H1 (cell line): ENCODE results near the gene XYLB.

Experiments used
- CREB1 ChIP-seq: IDR thresholded peaks from 2 replicates; pipeline ENCODE4 v1.6.1; 2012; ENCODE audit warnings: inconsistent platforms
- EZH2 ChIP-seq: fragments of 200-600 bp; sonication (generic); IDR thresholded peaks from 2 replicates; pipeline ENCODE4 v1.7.1; 2012; ENCODE audit warnings: low read depth, mild to moderate bottlenecking, moderate library complexity, low read length, inconsistent platforms; ENCODE audit not compliant: severe bottlenecking
- JUN ChIP-seq: IDR thresholded peaks from 2 replicates; pipeline ENCODE4 v1.6.1; 2011; ENCODE audit warnings: low read depth, mild to moderate bottlenecking, improper control_type of control experiment, low read length
- JUND ChIP-seq: IDR thresholded peaks from 2 replicates; pipeline ENCODE4 v1.6.1; 2011; ENCODE audit warnings: mild to moderate bottlenecking, improper control_type of control experiment, low read length
- RXRA ChIP-seq: IDR thresholded peaks from 2 replicates; pipeline ENCODE4 v1.6.1; 2011; ENCODE audit warnings: low read depth, mild to moderate bottlenecking, low read length, moderate library complexity; ENCODE audit not compliant: insufficient read depth
- SP2 ChIP-seq: IDR thresholded peaks from 2 replicates; pipeline ENCODE4 v1.6.1; 2012; ENCODE audit warnings: mild to moderate bottlenecking, low read length, inconsistent platforms
- TAF1 ChIP-seq: IDR thresholded peaks from 2 replicates; pipeline ENCODE4 v1.6.1; 2011; ENCODE audit warnings: mild to moderate bottlenecking, low read depth, low read length
- TCF12 ChIP-seq: IDR thresholded peaks from 2 replicates; pipeline ENCODE4 v1.6.1; 2011; ENCODE audit warnings: low read depth, mild to moderate bottlenecking, low read length
- TEAD4 ChIP-seq: IDR thresholded peaks from 2 replicates; pipeline ENCODE4 v1.6.1; 2012; ENCODE audit warnings: low read depth, low read length, inconsistent platforms, mixed read lengths
- YY1 ChIP-seq: IDR thresholded peaks from 2 replicates; pipeline ENCODE4 v1.6.1; 2011; ENCODE audit warnings: low read depth, mild to moderate bottlenecking, low read length
- ZNF274 ChIP-seq: IDR thresholded peaks from 2 replicates; pipeline ENCODE4 v1.7.0; 2012; ENCODE audit warnings: low read length, borderline replicate concordance; ENCODE audit errors: extremely low read depth
- TF ChIP-seq, protein P1 (sequence below), 3 experiments: IDR thresholded peaks; 1 replicate in 2 of 3; 2 replicates in 1 of 3; pipeline versions ENCODE4 v1.5.1 to v1.6.1; 2011; ENCODE audit warnings: low read length in 3 of 3, mild to moderate bottlenecking in 3 of 3, inconsistent platforms in 2 of 3, low read depth in 1 of 3, moderate library complexity in 1 of 3; ENCODE audit not compliant: insufficient read depth in 1 of 3; ENCODE audit errors: control extremely low read depth in 1 of 3
- TF ChIP-seq, protein P2 (sequence below): IDR thresholded peaks from 2 replicates; pipeline ENCODE4 v1.6.1; 2012; ENCODE audit warnings: inconsistent platforms
- TF ChIP-seq, protein P3 (sequence below): IDR thresholded peaks from 2 replicates; pipeline ENCODE4 v1.6.1; 2012; ENCODE audit warnings: inconsistent platforms

DNA sequence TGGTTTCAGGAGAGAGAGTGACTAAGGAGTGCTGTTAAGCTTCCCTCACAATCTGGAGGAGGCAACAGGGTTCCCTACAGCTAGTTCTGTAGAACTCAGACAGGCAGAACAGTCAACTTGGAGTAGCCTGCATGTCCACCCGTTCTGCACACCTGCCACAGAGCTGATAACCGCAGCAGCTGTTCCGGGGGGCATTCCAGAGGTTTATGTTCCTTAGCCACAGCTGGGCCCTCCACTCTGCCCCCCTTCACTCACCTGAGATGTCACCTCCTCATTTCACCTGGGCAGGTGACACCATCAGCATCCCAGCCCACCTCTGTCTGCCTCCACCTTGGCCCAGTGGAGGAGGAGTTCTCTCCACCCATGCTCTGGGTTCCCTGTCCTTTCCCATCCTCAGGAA, 22.6 kb downstream of the XYLB start:
- TF ChIP-seq, protein P1, sequence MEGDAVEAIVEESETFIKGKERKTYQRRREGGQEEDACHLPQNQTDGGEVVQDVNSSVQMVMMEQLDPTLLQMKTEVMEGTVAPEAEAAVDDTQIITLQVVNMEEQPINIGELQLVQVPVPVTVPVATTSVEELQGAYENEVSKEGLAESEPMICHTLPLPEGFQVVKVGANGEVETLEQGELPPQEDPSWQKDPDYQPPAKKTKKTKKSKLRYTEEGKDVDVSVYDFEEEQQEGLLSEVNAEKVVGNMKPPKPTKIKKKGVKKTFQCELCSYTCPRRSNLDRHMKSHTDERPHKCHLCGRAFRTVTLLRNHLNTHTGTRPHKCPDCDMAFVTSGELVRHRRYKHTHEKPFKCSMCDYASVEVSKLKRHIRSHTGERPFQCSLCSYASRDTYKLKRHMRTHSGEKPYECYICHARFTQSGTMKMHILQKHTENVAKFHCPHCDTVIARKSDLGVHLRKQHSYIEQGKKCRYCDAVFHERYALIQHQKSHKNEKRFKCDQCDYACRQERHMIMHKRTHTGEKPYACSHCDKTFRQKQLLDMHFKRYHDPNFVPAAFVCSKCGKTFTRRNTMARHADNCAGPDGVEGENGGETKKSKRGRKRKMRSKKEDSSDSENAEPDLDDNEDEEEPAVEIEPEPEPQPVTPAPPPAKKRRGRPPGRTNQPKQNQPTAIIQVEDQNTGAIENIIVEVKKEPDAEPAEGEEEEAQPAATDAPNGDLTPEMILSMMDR (IDR thresholded peaks at IDR 0.05; ENCODE audit: control extremely low read depth in 1 of 3, insufficient read depth in 1 of 3, low read depth in 1 of 3, low read length in 3 of 3) = no peak
- TF ChIP-seq JUN (no peak), TEAD4 (no peak), YY1 (no peak), ZNF274 (no peak), CREB1 (no peak), RXRA (no peak), TCF12 (no peak), SP2 (no peak), JUND (no peak), TAF1 (no peak), EZH2 (no peak)
- TF ChIP-seq, protein P2, sequence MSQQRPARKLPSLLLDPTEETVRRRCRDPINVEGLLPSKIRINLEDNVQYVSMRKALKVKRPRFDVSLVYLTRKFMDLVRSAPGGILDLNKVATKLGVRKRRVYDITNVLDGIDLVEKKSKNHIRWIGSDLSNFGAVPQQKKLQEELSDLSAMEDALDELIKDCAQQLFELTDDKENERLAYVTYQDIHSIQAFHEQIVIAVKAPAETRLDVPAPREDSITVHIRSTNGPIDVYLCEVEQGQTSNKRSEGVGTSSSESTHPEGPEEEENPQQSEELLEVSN = no peak
- TF ChIP-seq, protein P3, sequence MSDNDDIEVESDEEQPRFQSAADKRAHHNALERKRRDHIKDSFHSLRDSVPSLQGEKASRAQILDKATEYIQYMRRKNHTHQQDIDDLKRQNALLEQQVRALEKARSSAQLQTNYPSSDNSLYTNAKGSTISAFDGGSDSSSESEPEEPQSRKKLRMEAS = no peak
